Measurements from ENCODE around the gene DNAJC7. TPM values are rescaled to one million over a fixed set of nuclear protein-coding genes. Genes with fewer than 3 reads are reported as not detected.
"Not testable (repeated sequence)": the region's sequence is repeated elsewhere in the genome, so short reads cannot be mapped to it uniquely, and the experiment has no call there.

Gene DNAJC7
- total RNA-seq, 1 donor from 2014 or later = 129 TPM

DNA sequence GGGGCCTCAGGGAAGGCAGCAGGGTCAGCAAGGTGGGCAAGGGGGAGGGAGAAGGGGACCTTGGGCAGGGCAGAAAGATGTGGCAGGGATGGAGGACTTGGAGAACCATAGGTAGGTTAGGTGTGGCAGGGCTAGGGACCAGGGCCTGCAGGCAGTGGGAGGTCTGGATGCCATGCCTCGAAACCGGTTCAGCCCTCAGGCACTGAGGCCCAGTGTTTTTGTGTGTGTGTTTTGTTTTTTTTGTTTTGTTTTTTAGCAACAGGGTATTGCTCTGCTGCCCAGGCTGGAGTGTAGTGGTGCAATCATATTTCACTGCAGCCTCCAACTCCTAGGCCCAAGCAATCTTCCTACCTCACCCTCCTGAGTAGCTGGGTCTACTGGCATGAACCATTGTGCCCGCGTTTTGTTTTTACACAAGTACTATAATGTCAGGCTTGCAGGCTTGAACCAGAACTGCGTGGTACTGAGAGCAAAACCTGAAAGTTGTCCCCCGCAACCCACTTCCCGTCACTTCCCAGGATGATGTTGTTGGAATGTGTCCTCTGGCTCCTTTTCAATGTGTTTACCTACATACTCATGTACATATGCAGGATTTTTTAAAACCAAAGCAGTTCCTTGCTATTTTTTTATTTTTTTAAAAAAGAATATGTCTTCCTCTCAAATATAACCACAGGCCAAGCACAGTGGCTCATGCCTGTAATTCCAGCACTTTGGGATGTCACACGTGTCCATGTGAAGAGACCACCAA, 74.4 kb downstream of the DNAJC7 start:
- Mint-ChIP-seq H3K27ac (peak overlapping the region; percentile 13), H3K36me3 (ENCODE audit: low read depth) (no peaks in the 10 kb centered on the region), H3K27me3 (ENCODE audit: insufficient read depth) (no peaks in the 10 kb centered on the region), H3K9me3 (no peaks in the 10 kb centered on the region), H3K4me1 (ENCODE audit: low read depth) (no peaks in the 10 kb centered on the region), H3K4me3 (no peak overlapping the region)
- DNase-seq (ENCODE audit: low spot score) = no peak
- intact Hi-C loops (cut with micrococcal nuclease) = no loop called here

DNA sequence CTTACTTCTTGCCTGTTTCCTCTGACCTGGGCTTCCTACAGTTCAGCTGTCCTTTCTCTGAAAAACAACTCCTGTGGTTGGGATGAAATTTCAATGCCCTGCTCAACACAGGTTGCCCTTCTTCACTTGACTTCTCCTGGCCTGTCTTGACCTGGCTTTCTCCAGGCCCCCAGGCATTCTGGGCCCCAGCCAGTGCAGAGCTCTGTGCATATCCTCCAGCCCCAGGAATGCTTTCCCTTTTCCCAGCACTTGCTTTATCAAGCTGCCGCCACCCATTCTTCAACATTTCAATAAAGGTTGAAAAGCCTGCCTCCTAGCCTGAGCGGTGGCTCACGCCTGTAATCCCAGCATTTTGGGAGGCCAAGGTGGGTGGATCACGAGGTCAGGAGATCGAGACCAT, 76.1 kb downstream of the DNAJC7 start:
- no peaks in the 10 kb centered on the region for H3K9me3 Mint-ChIP-seq
- intact Hi-C loops (cut with micrococcal nuclease) = no loop called here
- DNase-seq (ENCODE audit: low spot score) = no peak
- no peak overlapping the region for H3K4me3 Mint-ChIP-seq
- no peaks in the 10 kb centered on the region for H3K27me3 Mint-ChIP-seq (ENCODE audit: insufficient read depth)
- no peaks in the 10 kb centered on the region for H3K4me1 Mint-ChIP-seq (ENCODE audit: low read depth)
- H3K27ac Mint-ChIP-seq = no peak overlapping the region
- no peaks in the 10 kb centered on the region for H3K36me3 Mint-ChIP-seq (ENCODE audit: low read depth)

DNA sequence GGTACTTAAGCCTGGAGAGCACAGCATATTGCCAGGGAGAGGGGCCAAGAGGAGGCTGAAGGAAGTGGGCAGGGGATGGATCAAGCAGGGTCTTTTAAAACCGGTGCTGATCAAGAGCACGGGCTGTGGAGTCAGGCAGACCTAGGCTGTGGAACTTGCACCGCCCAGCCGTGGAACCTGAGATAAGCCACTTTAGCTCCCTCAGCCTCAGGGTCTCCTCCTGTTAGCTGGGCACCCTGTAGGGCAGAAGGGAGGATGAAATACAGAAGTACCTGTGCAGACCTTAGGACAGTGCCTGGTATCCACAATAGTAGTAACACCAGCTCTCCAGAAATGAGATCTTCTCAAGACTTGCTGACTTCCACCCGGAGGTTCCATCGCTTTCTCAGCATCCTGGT, 77.5 kb downstream of the DNAJC7 start:
- H3K9me3 Mint-ChIP-seq = no peaks in the 10 kb centered on the region
- H3K27ac Mint-ChIP-seq = no peak overlapping the region
- H3K27me3 Mint-ChIP-seq (ENCODE audit: insufficient read depth) = no peaks in the 10 kb centered on the region
- no peak overlapping the region for H3K4me3 Mint-ChIP-seq
- no peak for DNase-seq (ENCODE audit: low spot score)
- intact Hi-C loops (cut with micrococcal nuclease) = no loop called here
- no peaks in the 10 kb centered on the region for H3K36me3 Mint-ChIP-seq (ENCODE audit: low read depth)
- H3K4me1 Mint-ChIP-seq (ENCODE audit: low read depth) = no peaks in the 10 kb centered on the region

DNA sequence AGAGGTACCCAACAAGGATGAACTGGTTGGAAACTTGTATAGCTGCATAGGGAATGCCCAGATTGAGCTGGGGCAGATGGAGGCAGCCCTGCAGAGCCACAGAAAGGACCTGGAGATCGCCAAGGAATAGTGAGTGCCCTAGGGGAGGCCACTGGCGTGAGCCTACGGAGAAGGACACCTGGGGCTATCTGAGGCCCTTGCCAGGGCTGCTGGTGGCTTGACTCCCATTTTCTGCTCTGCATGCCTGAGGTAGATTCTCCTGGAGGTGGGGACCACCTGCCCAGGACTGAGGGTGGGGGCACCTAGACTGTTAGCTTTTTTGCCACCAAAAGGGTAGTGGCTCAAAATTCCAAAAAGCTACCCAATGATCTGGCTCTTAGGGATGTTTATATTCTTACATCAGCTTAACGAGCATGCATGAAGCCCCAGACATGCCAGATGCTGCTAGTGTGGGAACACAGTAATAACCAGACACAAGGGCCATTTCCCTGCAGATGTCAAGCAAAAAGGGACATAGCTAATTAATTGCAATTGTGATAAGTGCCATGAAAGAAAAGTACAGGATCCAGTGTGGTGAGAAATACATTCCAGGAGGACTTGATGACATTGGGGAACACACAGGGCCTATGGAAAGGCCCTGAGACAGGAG, 78.1 kb downstream of the DNAJC7 start:
- no peak for DNase-seq (ENCODE audit: low spot score)
- Mint-ChIP-seq H3K9me3 (no peaks in the 10 kb centered on the region), H3K27me3 (ENCODE audit: insufficient read depth) (no peaks in the 10 kb centered on the region), H3K4me1 (ENCODE audit: low read depth) (no peaks in the 10 kb centered on the region), H3K4me3 (no peak overlapping the region), H3K36me3 (ENCODE audit: low read depth) (no peaks in the 10 kb centered on the region), H3K27ac (no peak overlapping the region)
- intact Hi-C loops (cut with micrococcal nuclease) = no loop called here

DNA sequence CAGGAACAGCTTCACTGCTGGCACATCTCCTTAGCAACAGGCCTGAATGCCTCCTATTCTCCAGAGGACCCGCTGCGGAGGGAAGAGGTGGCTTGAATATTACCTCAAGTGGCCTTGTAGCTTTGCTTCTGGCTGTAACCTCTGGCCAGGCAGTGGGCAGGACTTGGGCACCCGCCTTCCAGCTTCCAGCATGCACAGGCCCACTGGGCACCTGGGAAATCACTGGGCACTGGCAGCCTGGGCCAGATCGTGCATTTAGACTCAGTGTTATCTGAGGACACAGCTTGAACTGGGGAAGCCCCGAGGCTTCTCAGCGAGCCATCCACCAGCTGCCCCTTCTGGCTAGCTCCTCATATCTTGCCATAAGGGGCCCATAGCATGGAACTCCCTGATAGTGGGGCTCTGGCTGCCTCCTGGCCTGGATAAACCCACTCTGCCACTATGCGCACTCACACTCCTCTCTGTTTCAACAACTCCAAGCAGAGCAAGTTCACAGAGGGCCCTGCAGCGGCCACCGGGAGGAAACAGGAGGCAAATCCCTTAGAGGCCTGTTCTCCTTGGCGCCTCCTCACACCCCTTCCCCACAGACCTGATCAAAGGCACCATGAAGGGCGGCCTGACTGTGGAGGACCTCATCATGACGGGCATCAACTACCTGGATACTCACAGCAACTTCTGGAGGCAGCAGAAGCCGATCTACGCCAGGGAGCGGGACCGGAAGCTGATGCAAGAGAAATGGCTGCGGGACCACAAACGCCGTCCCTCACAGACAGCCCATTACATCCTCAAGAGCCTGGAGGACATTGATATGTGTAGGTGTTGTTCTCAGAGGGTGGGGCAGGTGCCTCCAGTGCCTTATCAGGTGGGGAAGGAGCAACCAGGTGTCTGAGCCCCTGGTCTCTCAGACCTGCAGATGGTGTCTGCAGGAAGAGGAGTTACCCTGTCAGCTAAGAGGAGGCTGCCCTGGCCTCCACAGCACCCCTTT, 79.0 kb downstream of the DNAJC7 start:
- H3K4me1 Mint-ChIP-seq (ENCODE audit: low read depth) = no peaks in the 10 kb centered on the region
- H3K9me3 Mint-ChIP-seq = no peaks in the 10 kb centered on the region
- DNase-seq (ENCODE audit: low spot score) = no peak
- no peak overlapping the region for H3K27ac Mint-ChIP-seq
- intact Hi-C loops (cut with micrococcal nuclease) = no loop called here
- H3K36me3 Mint-ChIP-seq (ENCODE audit: low read depth) = no peaks in the 10 kb centered on the region
- H3K27me3 Mint-ChIP-seq (ENCODE audit: insufficient read depth) = no peaks in the 10 kb centered on the region
- no peak overlapping the region for H3K4me3 Mint-ChIP-seq

DNA sequence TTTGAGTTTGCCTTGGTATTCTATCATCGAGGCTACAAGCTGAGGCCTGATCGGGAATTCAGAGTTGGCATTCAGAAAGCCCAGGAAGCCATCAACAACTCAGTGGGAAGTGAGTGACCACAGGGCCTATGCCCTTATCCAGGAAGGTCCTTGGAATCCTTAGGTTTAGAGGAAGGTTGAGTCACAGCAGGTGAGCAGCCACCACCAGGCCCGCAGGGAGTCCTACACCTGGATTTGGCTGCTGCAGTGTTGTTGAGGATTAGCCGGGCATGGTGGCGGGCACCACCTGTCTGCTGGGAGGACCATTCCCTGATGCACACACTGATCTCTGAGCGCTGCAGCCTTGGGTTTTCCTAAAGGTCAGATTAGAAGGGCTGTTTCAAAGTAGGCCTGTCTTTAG, 81.6 kb downstream of the DNAJC7 start:
- Mint-ChIP-seq H3K27ac (no peak overlapping the region), H3K9me3 (no peaks in the 10 kb centered on the region), H3K27me3 (ENCODE audit: insufficient read depth) (no peaks in the 10 kb centered on the region), H3K36me3 (ENCODE audit: low read depth) (no peaks in the 10 kb centered on the region), H3K4me3 (no peak overlapping the region), H3K4me1 (ENCODE audit: low read depth) (peaks cover 17% of the 10 kb centered on the region)
- no peak for DNase-seq (ENCODE audit: low spot score)
- intact Hi-C loops (cut with micrococcal nuclease) = no loop called here

DNA sequence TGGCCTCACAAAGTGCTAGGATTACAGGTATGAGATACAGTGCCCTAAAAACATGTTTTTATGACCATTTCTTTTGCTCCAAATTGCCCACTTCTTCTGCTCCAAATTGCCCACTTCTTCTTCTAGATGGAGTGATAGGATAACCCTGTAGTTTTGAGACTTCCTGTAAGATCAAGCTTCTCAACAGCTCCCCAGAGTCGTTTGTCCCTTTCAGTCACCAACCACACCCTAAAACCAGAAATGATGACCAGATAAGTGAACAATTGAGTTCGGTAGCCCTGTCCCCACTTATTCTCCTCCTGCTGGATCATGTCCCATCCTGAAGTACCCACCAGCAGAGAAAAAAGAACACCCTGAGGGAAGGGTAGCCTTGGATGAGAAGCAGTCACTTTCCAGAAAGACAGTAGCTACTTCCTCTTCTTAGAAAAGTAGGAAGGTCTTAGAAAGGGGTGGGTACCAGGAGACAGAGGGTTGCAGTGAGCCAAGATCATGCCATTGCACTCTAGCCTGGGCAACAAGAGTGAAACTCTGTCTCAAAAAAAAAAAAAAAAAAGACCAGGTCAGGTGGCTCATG, 84.3 kb downstream of the DNAJC7 start:
- intact Hi-C loops (cut with micrococcal nuclease) = loop anchor here (5.0 kb wide), 1 partner anchor 454 kb away; the partner anchor contains the start of gene STAT3
- no peak for DNase-seq (ENCODE audit: low spot score)
- Mint-ChIP-seq H3K27me3 (ENCODE audit: insufficient read depth) (no peaks in the 10 kb centered on the region), H3K27ac (peak overlapping the region; percentile 82), H3K9me3 (no peaks in the 10 kb centered on the region), H3K36me3 (ENCODE audit: low read depth) (peaks cover 8% of the 10 kb centered on the region), H3K4me3 (peak overlapping the region; percentile 54), H3K4me1 (ENCODE audit: low read depth) (peaks cover 35% of the 10 kb centered on the region)

DNA sequence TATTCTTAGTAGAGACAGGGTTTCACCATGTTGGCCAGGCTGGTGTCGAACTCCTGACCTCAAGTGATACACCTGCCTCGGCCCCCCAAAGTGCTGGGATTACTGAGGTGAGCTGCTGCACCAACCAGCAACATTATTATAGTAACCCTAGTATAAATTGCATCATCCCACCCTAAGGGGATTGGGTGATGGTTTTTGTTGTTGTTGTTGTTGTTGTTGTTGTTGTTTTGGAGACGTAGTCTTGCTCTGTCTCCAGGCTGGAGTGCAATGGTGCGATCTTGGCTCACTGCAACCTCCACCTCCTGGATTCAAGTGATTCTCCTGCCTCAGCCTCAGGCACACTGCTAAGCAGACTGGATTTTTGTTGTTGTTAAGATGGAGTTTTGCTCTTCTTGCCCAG, 85.5 kb downstream of the DNAJC7 start:
- not testable (repeated sequence) for H3K9me3 Mint-ChIP-seq; DNase-seq (ENCODE audit: low spot score); H3K27ac Mint-ChIP-seq; H3K36me3 Mint-ChIP-seq (ENCODE audit: low read depth); H3K27me3 Mint-ChIP-seq (ENCODE audit: insufficient read depth)
- H3K4me1 Mint-ChIP-seq (ENCODE audit: low read depth) = peaks cover 35% of the 10 kb centered on the region
- peak overlapping the region; percentile 54 for H3K4me3 Mint-ChIP-seq
- intact Hi-C loops (cut with micrococcal nuclease) = loop anchor here (5.0 kb wide), 1 partner anchor 456 kb away; the partner anchor contains the start of gene STAT3

DNA sequence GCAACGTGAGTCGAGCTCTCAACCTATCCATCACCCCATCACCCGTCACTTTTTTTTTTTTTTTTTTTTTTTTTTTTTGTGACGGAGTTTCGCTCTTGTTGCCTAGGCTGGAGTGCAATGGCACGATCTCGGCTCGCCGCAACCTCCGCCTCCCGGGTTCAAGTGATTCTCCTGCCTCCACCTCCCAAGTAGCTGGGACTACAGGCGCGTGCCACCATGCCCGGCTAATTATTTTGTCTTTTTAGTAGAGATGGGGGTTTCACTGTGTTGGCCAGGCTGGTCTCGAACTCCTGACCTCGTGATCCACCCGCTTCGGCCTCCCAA, 86.4 kb downstream of the DNAJC7 start:
- peak overlapping the region; percentile 96 for H3K27ac Mint-ChIP-seq
- not testable (repeated sequence) for H3K36me3 Mint-ChIP-seq (ENCODE audit: low read depth); H3K9me3 Mint-ChIP-seq; DNase-seq (ENCODE audit: low spot score); H3K27me3 Mint-ChIP-seq (ENCODE audit: insufficient read depth)
- H3K4me1 Mint-ChIP-seq (ENCODE audit: low read depth) = peaks cover 35% of the 10 kb centered on the region
- H3K4me3 Mint-ChIP-seq = peak overlapping the region; percentile 97
- intact Hi-C loops (cut with micrococcal nuclease) = loop anchor here (1.0 to 5.0 kb wide), 5 partner anchors 11 to 457 kb away; partner anchors contain the start of genes CNP, DNAJC7, KLHL11 and STAT3

DNA sequence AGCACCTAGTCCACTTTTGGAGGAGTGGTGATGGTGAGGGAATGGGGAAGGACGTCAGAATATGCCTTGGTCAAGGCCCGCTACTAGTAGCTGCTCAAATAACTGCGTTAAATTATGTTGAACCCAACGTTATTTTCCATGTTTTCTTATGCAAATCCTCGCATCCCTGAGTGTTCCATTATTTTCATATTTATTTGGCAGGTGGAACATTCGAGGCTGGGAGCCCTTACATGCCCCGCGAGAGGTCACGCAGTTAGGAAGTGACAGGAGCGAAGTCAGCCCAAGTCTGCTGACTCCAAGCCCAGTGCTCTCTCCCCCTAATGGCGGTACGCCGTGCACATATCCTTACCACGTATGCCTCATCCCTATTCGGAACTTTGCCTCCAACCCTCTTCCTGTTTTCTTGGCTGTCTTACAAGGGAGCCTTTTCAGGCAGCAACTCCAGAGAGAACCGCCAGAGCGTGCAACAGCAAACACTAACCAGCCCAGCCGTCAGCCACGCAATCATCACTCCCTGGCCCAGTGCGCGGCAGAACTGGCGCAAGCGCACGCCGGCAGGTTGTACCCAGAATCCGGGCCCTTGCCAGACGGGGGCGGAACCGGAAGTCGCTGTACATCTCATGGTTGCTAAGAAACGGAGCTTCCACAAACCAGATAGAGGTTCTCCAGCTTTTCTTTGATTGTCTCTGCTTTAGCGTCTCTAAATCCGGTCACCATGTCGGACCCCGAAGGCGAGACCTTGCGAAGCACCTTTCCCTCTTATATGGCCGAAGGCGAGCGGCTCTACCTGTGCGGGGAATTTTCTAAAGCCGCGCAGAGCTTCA, 87.0 kb downstream of the DNAJC7 start, which contains the start of gene ODAD4:
ODAD4 (plus strand) TSS at position 609 of the 824 bp plus-strand sequence; CDS start at position 716, 107 bp downstream.
- Mint-ChIP-seq H3K27ac (peak within 1 kb of the TSS; percentile 96), H3K4me3 (peak within 1 kb of the TSS; percentile 97), H3K36me3 (ENCODE audit: low read depth) (peaks cover 10% of the 10 kb centered on the region), H3K9me3 (no peaks in the 10 kb centered on the region), H3K4me1 (ENCODE audit: low read depth) (peaks cover 35% of the 10 kb centered on the region), H3K27me3 (ENCODE audit: insufficient read depth) (no peaks in the 10 kb centered on the region)
- peak; percentile 95 for DNase-seq (ENCODE audit: low spot score)
- intact Hi-C loops (cut with micrococcal nuclease) = loop anchor here (1.0 to 5.0 kb wide), 5 partner anchors 11 to 457 kb away; partner anchors contain the start of genes CNP, DNAJC7, KLHL11 and STAT3

DNA sequence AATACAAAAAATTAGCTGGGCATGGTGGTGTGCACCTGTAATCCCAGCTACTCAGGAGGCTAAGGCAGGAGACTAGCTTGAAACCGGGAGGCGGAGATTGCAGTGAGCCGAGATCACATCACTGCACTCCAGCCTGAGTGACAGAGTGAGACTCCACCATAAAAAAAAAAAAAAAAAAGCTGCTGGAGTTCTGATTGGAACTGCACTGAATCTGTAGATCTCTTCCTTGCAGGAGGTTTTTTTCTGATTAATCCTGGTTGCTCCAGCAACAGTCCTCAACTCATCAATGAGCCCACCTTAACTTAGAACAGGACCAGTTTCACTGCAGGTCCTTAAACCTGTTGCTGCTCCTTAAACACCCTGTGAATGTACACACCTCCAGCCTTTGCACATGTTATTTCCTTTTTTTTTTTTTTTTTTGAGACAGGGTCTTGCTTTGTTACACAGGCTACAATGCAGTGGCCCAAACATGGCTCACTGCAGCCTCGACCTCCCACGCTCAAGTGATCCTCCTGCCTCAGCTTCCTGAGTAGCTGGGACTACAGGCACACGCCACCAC, 88.5 kb downstream of the DNAJC7 start:
- Mint-ChIP-seq H3K36me3 (ENCODE audit: low read depth) (peaks cover 10% of the 10 kb centered on the region), H3K4me3 (peak overlapping the region; percentile 97), H3K27ac (peak overlapping the region; percentile 96), H3K4me1 (ENCODE audit: low read depth) (peaks cover 35% of the 10 kb centered on the region), H3K27me3 (ENCODE audit: insufficient read depth) (no peaks in the 10 kb centered on the region), H3K9me3 (no peaks in the 10 kb centered on the region)
- intact Hi-C loops (cut with micrococcal nuclease) = no loop called here
- DNase-seq (ENCODE audit: low spot score) = no peak
